Stimulated activated CD4-positive, alpha-beta T cell treated with anti-CD3 and anti-CD28 coated beads, Interleukin-2, amount 100 ng/mL, for 4 hours (primary cell): ENCODE measurements around the gene RNF5.
A peak's percentile ranks its signal among the peaks of the same experiment; 100 is the strongest.

Experiments used
- DNase-seq: peaks from one replicate; pipeline ENCODE4 v3.0.0-alpha.2; 2020; ENCODE audit warnings: low read depth

RNF5 gene

DNA sequence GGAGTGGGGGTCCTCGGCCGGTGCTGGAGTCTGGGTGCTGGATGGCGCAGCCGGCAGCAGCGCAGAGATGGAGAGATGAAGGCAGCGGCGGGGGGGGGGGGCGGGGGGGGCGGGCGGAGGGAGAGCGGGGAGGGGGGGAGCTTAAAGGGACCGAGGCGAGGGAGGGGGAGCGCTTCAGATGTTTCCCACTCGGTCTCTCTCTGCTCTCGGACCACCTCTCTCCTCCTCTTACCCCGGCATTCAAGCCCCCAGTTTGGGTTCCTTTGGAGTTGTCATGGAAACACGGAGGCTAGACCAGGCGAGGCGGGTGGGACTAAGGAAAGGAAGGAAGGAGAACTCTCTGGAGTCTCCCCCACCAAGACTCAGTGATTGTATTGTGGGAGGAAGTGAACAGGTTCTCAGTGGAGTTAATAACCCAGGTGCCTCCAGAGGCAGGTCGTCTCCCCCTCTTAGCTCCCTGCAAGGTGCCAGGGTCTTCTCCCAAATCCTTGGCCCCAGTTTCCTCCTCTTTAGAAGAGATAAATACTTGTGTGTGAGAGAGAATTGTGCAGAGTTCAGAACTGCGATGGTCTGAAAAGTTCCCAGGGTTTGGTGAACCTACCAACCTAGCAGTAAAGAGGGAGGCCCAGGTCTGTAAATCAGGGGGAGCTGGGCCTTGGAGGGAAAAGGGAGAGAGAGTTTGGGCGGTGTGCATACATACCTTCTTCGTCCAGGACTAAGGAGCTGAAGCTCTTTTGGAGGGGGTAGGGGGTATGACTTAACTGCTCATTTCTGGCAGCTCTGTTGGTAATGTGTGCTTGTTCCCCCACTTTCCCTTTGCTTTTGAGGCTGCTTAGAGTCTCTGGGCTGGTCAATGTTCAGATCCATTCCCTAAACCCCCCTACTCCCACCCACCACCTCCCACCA is 26.1 kb upstream of the RNF5 start, which contains the start of gene PRRT1:
Gene PRRT1 (minus strand): TSS at position 77 of the 906 bp plus-strand sequence. CDS start 112 bp downstream, outside the sequence.
- DNase-seq: no peak

DNA sequence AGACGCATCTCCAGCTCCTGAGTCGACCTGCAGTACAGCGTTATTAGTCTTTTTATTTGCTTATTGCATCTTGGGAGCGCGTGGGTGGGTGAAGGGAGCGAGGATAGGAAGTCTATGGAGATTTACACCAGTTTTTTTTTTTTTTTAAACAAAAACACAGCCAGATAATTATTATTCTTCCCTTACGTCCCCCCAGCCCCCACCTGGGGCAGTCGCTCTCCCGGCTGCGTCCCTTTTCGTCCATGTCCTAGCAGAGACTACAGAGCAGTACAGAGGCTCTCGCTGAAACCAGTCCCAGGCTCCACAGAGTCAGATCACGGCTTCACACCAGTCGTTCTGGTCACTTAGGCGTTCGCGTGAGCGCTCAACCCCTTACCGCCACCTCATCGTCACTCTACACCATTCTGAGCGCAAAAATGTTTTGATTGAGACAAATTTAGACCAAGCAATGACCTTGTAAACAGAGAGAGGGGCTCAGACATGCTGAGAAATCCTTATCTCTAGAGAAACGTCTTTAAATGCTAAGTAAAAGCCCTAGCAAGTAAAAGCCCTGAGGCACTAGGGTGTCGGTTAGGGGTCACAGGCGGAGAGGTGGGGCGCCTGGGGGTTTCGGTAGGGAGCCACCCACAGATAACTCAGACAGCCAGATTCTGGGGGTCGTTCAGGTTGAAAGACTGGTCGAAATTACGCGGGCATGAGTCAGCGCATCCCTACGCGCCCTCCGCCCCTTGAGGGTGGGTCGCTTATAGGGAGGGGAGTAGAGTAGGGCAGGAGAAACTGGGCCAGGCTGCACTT is 25.2 kb upstream of the RNF5 start:
- DNase-seq: no peak

DNA sequence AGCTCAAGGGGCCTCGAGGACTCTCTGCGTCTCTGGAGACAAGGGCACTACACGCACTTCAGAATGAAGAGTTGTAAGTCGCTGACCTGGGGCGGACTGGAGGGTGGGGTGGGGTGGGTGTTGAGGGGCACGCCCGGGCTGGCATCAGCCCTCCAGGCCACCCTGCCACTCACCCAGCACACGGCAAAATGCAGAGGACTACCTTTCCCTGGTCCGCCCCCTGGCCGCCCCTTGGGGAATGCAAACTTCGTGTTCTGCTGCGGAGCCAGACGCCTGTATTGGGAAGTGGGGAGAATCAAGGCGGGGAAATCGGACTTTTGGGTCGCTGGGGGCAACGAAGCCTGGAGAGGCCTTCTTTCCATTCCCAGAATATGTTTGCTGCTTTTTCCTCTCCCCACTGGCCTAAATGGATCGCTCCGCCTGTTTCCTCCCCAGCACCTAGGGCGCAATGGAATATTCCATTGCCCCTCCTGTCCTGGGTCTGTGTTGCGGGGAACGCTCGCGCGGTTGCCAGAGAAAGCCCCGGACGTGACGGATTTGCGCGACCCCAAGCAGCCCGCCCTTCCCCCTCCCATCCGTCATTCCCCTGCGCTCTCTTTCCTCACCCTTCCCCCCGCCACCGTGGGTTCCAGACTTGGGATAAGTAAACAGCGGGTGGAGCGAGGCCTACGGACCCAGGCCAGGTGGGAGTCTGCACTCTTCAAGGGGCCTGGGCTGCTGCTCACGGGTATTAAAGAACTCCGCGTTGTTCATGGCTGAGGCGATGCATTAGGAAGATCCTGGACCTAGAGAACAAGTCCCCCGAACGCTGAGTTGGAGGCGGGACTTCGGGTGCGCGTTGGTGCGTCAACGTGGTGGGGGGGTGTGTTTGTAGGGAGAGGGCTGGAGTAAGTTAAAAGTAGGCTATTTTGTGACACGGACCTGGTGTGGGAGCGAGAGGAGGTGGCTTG is 24.4 kb upstream of the RNF5 start, which contains the start of gene PPT2:
Gene PPT2 (plus strand): TSS at position 578 of the 950 bp plus-strand sequence. CDS start 454 bp downstream, outside the sequence.
- peak; percentile 47 for DNase-seq

DNA sequence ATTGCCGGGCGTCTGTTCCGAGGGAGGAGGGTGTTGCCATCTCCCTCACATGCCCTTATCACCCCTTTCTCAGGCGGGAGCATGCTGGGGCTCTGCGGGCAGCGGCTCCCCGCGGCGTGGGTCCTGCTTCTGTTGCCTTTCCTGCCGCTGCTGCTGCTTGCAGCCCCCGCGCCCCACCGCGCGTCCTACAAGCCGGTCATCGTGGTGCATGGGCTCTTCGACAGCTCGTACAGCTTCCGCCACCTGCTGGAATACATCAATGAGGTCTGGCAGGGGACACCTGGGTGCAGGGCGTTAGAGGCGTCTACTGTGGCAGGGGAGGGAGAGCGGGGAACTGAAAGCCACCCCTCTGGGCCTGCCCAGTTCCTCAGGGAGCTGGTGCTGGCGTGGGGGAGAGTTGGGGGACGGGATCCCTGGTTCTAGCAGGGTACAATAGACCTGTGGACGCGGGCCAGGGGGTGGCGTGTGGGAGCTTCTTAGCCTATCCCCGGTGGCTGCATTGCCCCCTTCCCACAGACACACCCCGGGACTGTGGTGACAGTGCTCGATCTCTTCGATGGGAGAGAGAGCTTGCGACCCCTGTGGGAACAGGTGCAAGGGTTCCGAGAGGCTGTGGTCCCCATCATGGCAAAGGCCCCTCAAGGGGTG is 23.6 kb upstream of the RNF5 start:
- DNase-seq: peak; percentile 42

DNA sequence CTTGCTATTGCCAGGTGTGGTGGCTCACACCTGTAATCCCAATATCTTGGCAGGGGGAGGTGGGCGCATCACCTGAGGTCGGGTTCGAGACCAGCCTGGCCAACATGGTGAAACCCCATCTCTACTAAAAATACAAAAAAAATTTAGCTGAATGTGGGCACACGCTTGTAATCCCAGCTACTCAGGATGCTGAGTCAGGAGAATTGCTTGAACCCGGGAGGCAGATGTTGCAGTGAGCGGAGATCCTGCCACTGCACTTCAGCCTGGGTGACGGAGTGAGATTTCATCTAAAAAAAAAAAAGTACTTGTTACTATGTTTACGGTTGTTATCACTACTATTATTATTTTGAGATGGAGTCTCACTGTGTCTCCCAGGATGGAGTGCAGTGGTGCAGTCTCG is 21.3 kb upstream of the RNF5 start:
- no peak for DNase-seq

DNA sequence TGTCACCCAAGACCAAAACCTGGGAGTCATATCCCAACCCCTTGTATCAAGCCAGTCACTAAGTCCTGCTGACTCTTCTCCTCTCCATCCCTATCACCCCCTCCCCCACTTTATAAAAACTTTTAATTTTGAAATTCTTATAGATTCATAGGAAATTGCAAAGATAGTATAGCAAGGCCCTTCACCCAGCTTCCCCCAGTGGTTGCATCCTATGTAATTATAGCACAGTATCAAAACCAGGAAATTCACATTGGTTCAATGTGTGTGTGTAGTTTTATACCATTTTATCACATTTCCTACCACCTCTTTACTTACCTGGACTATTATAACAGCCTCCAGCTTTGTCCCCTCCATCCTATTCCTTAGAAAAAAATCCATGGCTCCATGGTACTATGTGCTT is 20.2 kb upstream of the RNF5 start:
- no peak for DNase-seq

DNA sequence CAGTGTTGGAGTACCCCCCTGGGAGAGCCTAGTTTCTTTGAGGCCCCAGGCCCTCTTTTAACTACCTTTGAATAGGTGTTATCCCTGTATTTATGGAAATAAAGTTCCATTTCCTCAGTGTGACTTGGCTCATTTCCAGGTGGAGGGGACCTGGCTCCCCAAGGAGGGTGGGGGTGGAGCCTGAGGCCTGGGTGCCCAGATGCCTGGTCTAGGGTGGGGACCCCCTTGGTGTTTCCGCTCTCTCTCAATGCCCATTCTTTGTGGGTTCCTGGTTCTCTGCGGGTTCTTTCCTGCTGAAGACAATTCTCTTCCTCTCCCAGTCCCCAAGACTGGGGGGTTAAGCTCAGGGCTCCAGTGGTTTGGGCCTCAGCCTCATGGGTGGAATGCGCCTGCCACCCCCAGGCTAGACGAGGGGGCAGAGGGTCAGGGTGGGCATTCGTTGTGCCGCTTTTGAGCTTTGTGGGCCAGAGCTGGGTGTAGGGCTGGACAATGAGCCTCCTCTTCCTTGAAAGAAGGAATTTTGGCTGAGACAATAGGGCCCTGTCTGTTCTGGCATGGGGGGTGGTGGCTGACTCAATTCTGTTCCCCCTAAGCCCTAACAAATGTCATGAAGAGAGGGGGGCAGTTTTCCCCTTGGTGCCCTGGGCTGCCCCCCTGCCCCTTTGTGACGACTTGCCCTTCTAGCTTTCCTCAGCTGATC is 14.5 kb upstream of the RNF5 start:
- DNase-seq: no peak

DNA sequence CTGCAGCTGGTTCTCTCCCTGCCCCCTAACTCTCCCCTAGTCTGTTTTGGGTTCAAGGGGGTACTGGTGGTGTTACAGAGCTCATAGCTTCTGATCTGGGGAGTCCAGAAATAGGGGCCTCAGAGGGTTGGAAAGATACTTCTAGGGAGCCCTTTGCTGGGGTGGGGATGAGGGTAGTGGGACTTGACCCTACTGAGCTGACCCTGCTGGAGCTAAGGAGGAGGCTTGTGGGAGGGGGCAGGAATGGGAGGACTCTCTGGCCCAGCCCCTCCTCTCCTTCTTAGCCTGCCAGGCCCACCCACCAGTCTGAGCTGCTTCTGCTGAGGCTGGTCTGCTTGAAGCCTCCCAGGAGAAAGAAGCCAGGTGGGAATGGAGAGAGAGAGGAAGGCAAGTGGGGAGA is 13.9 kb upstream of the RNF5 start, which contains the start of gene EGFL8:
Gene EGFL8 (plus strand): TSS at position 301 of the 400 bp plus-strand sequence. CDS start 1,571 bp downstream, outside the sequence.
- DNase-seq: no peak

DNA sequence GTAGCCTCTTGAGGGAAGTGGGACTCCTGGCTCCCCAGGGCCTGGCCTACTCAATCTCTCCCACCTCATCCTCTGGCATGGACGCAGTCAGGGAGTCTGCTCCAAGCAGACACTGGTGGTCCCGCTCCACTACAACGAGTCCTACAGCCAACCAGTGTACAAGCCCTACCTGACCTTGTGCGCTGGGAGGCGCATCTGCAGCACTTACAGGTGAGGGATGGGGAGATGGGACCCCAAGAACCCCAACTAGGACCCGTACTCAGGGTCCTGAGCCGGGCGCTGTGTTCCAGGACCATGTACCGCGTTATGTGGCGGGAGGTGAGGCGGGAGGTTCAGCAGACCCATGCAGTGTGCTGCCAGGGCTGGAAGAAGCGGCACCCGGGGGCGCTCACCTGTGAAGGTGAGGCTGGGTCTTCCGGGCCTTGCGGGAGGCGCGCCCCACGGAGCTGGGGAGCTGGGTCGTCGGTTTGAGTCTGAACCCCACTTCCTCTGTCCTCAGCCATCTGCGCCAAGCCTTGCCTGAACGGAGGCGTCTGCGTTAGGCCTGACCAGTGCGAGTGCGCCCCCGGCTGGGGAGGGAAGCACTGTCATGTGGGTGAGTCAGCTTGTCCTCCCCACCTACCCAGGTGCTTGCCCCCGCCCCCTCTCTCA is 11.7 kb upstream of the RNF5 start:
- DNase-seq: no peak

DNA sequence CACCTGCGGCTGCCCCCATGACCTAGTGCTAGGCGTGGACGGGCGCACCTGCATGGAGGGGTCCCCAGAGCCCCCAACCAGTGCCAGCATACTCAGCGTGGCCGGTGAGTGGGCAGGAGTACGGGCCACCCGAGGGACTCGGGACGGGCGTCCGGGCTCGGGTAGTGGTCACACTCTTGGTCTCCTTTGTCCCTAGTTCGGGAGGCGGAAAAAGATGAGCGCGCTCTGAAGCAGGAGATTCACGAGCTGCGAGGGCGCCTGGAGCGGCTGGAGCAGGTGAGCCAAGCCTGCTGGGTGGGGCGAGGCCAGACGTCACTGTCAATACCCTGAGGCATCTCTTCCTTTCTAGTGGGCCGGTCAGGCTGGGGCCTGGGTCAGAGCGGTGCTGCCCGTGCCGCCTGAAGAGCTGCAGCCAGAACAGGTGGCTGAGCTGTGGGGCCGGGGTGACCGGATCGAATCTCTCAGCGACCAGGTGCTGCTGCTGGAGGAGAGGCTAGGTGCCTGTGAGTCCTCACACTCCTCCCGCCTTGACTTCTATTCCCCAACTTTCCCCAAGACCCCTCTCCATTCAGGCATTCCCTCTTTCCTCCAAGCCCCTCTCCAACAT is 10.9 kb upstream of the RNF5 start:
- no peak for DNase-seq

DNA sequence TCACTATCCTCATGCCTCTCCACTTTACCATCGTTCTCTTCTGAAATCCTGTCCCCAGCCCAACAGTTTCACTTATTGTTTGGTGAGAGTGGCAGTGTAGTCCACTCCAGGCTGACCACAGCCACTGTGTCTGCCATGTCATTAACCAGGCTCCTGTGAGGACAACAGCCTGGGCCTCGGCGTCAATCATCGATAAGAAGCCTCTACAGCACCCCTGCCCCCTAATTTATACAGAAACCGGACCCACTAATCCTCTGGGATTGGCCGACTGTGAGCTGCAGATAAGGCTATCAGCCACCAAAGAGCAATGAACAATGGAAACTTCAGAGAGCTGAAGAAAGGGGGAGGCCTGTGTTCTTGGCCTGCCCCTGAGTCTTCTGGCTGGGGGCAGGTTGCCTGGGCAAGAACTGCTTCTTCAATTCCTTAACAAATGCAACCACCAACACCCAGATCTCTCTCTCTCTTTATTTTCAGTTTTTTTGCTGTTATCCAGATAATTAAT is 10.4 kb upstream of the RNF5 start:
- DNase-seq: no peak

DNA sequence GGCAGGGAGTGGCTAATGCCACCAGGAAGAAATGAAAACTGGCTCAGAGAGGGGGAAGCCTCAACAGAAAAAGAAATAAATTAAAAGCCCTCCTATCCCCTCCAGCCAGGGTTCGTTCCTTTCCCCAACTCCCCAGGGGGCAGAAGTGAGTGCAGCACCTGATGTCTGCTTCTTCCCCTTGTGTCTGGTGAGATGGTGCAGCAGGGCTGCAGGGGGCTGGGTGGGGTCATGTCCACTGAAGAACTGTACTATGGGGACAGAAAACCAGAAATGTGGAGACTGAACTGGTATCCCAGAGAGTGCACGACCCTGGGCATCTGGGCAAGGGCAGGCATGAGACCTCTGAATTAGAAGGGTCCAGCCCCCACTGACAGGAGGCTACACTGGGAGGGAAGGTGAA is 9.9 kb upstream of the RNF5 start:
- DNase-seq: no peak

DNA sequence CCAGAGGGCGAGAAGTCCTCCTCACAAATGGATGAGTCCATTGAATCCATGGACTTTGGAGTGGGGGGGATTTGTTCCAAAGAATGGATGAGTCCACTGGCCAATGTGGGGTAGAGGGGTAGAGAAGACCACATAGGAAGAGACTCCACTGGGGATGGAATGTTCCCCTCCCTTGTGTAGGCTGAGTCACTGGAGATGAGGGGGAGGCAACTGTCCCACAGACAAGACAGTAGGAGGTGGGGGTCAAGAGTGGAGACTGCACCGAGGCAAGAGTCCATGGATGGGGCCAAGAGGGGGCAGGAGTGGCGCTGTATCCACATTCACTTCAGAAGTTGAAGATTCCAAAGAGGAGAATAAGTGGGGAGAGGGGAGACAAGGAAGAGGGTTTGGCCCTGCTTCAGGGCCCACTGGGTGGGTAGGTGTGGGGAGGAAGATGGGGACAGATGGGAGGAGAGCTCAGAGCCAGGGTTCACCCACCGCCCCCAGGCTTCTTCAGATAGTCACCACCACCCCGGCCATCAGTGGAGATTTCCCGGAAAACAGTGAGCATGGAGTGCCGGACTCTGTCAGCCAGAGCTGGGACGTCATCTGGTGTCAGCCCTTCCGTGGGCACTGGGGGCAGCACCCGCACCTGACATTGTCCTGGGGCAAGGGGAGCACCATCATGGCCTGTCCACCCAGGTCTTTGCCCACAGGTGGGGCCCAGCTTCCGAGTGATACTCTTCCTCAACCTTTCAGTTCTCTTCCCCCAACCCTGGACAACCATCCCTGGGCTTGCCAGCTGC is 9.2 kb upstream of the RNF5 start:
- DNase-seq: no peak

DNA sequence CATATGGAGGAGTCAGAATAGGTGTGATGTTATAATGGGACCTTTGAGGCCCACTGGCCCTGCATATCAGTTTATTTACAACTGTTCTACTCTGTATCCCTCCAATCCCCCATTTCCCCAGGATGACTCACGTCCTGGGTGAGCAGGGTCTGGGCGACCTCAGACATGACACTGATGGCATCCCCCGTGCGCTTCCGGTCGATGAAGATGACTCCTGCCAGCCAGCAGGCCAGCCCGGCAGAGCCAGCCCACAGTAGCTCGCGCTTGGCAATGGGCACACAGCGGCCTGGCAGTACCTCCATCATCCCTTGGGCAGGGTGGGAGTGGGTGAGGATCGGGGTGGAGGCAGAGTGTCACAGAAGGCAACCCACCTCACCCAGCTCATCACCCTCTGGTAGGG is 7.9 kb upstream of the RNF5 start:
- no peak for DNase-seq

DNA sequence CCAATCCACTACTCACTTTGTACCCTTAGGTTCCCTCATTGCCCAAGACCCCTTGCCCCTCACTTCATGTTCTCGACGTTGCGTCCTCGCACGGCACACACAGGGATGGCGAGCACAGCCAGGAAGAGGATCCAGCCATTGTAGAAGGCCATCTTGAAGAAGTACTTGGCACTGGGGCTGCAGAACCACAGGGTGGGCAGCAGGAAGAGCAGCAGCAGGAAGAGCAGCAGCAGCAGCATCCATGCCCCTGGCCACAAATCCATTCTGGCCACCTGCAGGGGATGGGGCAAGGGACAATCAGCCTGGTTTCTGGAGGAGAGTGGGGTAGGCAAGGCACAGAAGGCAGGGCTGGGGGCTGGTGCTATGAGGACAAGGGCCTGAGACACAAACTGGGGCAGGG is 7.0 kb upstream of the RNF5 start:
- no peak for DNase-seq

DNA sequence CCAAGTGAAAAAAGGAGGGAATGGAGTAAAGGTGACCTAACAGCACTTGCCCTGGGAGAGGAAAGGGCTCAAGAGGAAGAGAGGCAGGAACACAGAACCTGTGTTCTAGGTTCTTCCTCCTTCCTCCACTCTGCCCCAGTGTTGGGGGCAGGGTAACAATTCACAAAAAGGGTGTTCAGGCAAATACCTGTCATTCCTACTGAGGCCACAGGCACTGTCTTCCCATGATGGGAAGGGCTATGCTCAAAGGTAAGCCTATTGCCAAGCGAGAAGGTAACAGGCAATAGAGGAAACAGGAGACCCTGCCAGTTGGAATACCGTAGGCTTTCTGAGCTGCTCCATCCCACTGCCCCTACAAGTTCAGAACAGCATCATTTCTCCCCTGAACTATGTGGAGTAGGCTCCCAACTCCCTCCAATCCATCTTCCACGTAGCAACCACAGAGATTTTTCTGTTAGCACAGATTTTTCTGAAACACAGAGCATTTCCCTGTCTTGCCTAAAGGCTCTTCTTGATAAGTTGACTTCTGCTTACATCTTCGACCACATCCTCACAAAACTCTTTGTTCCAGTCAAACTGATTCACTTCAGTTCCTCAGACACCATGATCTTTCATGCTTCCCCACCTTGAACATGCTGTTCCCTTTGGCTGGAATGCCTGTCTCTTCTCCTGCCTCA is 5.0 kb upstream of the RNF5 start:
- no peak for DNase-seq

DNA sequence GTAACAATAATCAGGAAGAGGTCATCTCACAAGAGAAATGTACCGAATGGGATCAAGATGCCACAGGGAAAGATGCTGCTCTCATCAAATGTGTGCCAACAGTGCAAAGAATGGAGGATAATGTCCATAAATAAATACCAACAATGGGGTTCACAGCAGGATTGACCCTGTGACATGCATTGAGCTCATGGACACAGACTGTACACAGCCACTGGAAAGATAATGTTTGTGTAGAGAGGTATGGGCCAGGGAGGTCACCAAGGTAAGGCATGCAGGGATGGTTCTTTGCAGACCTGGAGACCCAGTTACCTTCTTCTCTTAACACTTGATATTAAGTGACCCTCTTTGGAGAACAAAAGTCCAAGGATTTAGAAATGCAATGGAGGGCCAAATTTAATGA is 3.8 kb upstream of the RNF5 start:
- no peak for DNase-seq

DNA sequence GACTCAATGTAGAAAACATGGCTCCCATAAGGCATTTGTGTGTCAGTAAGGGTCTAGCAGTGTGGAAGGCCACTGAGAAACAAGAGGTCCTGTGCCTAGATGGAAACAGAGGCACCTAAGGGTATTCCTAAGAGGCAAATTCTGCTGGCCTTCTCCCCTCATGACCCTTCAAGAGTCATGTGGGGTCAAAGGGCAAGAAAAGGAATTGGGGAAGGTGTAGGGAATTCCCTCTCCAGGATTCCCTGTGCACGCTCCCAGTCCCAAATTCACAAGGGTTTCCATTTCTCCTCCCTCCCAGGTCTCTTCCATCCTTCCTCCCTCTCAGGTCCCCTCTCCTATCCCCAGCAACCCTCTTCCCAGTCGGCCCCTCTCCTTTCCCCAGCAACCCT is 2.9 kb upstream of the RNF5 start:
- no peak for DNase-seq
